Spleen (tissue), 11 donors: Measurements from ENCODE around the gene TET2. TPM values are rescaled to one million over a fixed set of nuclear protein-coding genes. Genes with fewer than 3 reads are reported as not detected.

ENCODE experiments used
- DNase-seq: peaks from one replicate; pipeline ENCODE4 v3.0.0-alpha.2; 2020
- H3K27ac ChIP-seq, 8 donors: fragments of 200-600 bp; sonication (generic) in 7 of 8; 1 replicate in 4 of 8; 2 replicates in 4 of 8; pipeline versions ENCODE4 v1.5.0 to v1.8.0; 2016 to 2021; ENCODE audit warnings: inconsistent platforms in 4 of 8, mild to moderate bottlenecking in 4 of 8, moderate library complexity in 1 of 8
- H3K27me3 ChIP-seq, 7 donors: fragments of 200-600 bp; sonication (generic) in 6 of 7; replicated peaks in 1 of 7; 1 replicate in 4 of 7; 2 replicates in 3 of 7; pipeline versions ENCODE4 v1.5.0 to v1.8.0; 2016 to 2021; ENCODE audit warnings: inconsistent platforms in 3 of 7, mild to moderate bottlenecking in 1 of 7
- H3K36me3 ChIP-seq, 6 donors: fragments of 200-600 bp; sonication (generic) in 5 of 6; 1 replicate in 4 of 6; 2 replicates in 2 of 6; pipeline versions ENCODE4 v1.5.0 to v1.8.0; 2016 to 2021; ENCODE audit warnings: inconsistent platforms in 2 of 6
- H3K4me1 ChIP-seq, 6 donors: fragments of 200-600 bp; sonication (generic) in 5 of 6; 1 replicate in 3 of 6; 2 replicates in 3 of 6; pipeline versions ENCODE4 v1.5.0 to v1.8.0; 2016 to 2021; ENCODE audit warnings: inconsistent platforms in 3 of 6
- H3K4me3 ChIP-seq, 8 donors: fragments of 200-600 bp; sonication (generic) in 7 of 8; 1 replicate in 4 of 8; 2 replicates in 4 of 8; pipeline versions ENCODE4 v1.5.0 to v1.8.0; 2016 to 2021; ENCODE audit warnings: inconsistent platforms in 4 of 8, mild to moderate bottlenecking in 4 of 8, moderate library complexity in 2 of 8
- H3K9me3 ChIP-seq, 8 donors: fragments of 200-600 bp; sonication (generic) in 7 of 8; 1 replicate in 4 of 8; 2 replicates in 4 of 8; pipeline versions ENCODE4 v1.5.0 to v1.8.0; 2016 to 2021; ENCODE audit warnings: inconsistent platforms in 4 of 8
- POLR2A ChIP-seq, 3 donors: fragments of 450-650 bp; IDR thresholded peaks; one replicate each; pipeline ENCODE4 v1.5.1; 2017; ENCODE audit warnings: antibody characterized with exemption in 3 of 3, mild to moderate bottlenecking in 1 of 3
- POLR2AphosphoS5 ChIP-seq, 3 donors: sonication (generic); formaldehyde crosslinking; IDR thresholded peaks; one replicate each; pipeline ENCODE4 v1.5.1; 2017; ENCODE audit warnings: antibody characterized with exemption in 3 of 3
- WGBS, 5 donors: extraction: QIAGEN DNeasy Blood & Tissue Kit in 3 of 5; methylation state at CpG; one replicate each; pipeline versions ENCODE4 v1.1.5 to v1.1.7; 2013 to 2018; 5-methylcytosine and 5-hydroxymethylcytosine counted together
- intact Hi-C: fragments of 100-400 bp; cut with DNase I; formaldehyde crosslinking; loops from one replicate; pipeline ENCODE4 v1.15.0; 2023; ENCODE audit warnings: low total_unique reads
- polyA plus RNA-seq, 3 donors: library from polyadenylated mRNA; stranded (reverse); fragments of 200-250 nt; gene quantifications; one replicate each; pipeline ENCODE4 v1.2.1, GENCODE V29; 2013
- total RNA-seq, 7 donors: library from RNA; depleted of rRNA in 3 of 7; stranded (reverse); fragments of >200 nt in 3 of 7; fragmentation: NEBNext Ultra II Directional in 4 of 7; extraction: Animal tissue kit (Norgen Biotek cat#: 25700) in 4 of 7; gene quantifications; one replicate each; pipeline versions ENCODE4 v1.1.0 to v1.2.1, GENCODE V29; 2016 to 2021
- TF ChIP-seq, protein P1 (sequence below), 11 experiments: fragments of 200-600 bp in 7 of 11; fragments of 450-650 bp in 4 of 11; sonication (generic) in 4 of 11; IDR thresholded peaks in 8 of 11; conservative IDR thresholded peaks in 3 of 11; 1 replicate in 7 of 11; 2 replicates in 4 of 11; pipeline versions ENCODE4 v1.4.0 to v1.8.0; 2016 to 2021; ENCODE audit warnings: antibody characterized with exemption in 11 of 11, inconsistent platforms in 4 of 11, mild to moderate bottlenecking in 1 of 11
- donor health status: healthy with polysubstance abuse.
- donor health status: DM: no; HTN: no; CAD: no; lungs with moderate emphysema.
- donor health status: DM: no; HTN: no; CAD: no.
- donor health status: Bipolar disorder and iron deficiency.
- donor health status: healthy.
- donor health status: DM: no; HTN: no; CAD: no.
- donor health status: DM: yes; HTN: yes; CAD: no.

TET2 gene
- total and polyA plus RNA-seq, 10 donors: 2.5 to 70.4 (median 45.0) TPM

GRCh38 chr4:105192910-105193309, 46.2 kb downstream of the TET2 start:
- Histone ChIP-seq H3K4me1 (peaks cover 10 to 88% (median 39%) of the 10 kb centered on the region in 6 donors), H3K4me3 (no peak overlapping the region), H3K27me3 (no peaks in the 10 kb centered on the region), H3K36me3 (peaks cover 0 to 18% (median 0%) of the 10 kb centered on the region in 6 donors), H3K27ac (peak overlapping the region in 1 of 8 donors; percentile 2), H3K9me3 (no peaks in the 10 kb centered on the region)
- no peak for DNase-seq
- 69 to 80% (median 72%) methylated on average over 1 of the region's 1 CpG for WGBS, 5 donors
- intact Hi-C loops: no loop called here
- TF ChIP-seq POLR2AphosphoS5 (IDR thresholded peaks at IDR 0.05) (no peak), POLR2A (IDR thresholded peaks at IDR 0.05) (no peak)

- intact Hi-C loops: no loop called here
- peaks cover 10 to 94% (median 41%) of the 10 kb centered on the region in 6 donors for H3K4me1 ChIP-seq
- peak overlapping the region in 2 of 8 donors; percentile 2 to 81 for H3K27ac ChIP-seq
- H3K4me3 ChIP-seq: no peak overlapping the region
- TF ChIP-seq, protein P1, sequence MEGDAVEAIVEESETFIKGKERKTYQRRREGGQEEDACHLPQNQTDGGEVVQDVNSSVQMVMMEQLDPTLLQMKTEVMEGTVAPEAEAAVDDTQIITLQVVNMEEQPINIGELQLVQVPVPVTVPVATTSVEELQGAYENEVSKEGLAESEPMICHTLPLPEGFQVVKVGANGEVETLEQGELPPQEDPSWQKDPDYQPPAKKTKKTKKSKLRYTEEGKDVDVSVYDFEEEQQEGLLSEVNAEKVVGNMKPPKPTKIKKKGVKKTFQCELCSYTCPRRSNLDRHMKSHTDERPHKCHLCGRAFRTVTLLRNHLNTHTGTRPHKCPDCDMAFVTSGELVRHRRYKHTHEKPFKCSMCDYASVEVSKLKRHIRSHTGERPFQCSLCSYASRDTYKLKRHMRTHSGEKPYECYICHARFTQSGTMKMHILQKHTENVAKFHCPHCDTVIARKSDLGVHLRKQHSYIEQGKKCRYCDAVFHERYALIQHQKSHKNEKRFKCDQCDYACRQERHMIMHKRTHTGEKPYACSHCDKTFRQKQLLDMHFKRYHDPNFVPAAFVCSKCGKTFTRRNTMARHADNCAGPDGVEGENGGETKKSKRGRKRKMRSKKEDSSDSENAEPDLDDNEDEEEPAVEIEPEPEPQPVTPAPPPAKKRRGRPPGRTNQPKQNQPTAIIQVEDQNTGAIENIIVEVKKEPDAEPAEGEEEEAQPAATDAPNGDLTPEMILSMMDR (IDR thresholded peaks at IDR 0.05 in 8 of 11, conservative IDR thresholded peaks at IDR 0.05 in 3 of 11): no peak
- TF ChIP-seq POLR2AphosphoS5 (IDR thresholded peaks at IDR 0.05) (no peak), POLR2A (IDR thresholded peaks at IDR 0.05) (no peak)
- WGBS, 5 donors: 73 to 87% (median 78%) methylated on average over 3 of the region's 3 CpGs
- no peaks in the 10 kb centered on the region for H3K27me3 ChIP-seq
- peaks cover 0 to 18% (median 0%) of the 10 kb centered on the region in 6 donors for H3K36me3 ChIP-seq
- H3K9me3 ChIP-seq: no peaks in the 10 kb centered on the region
- no peak for DNase-seq
Observed at GRCh38 chr4:105193536-105193935, 46.9 kb downstream of the TET2 start.

DNA sequence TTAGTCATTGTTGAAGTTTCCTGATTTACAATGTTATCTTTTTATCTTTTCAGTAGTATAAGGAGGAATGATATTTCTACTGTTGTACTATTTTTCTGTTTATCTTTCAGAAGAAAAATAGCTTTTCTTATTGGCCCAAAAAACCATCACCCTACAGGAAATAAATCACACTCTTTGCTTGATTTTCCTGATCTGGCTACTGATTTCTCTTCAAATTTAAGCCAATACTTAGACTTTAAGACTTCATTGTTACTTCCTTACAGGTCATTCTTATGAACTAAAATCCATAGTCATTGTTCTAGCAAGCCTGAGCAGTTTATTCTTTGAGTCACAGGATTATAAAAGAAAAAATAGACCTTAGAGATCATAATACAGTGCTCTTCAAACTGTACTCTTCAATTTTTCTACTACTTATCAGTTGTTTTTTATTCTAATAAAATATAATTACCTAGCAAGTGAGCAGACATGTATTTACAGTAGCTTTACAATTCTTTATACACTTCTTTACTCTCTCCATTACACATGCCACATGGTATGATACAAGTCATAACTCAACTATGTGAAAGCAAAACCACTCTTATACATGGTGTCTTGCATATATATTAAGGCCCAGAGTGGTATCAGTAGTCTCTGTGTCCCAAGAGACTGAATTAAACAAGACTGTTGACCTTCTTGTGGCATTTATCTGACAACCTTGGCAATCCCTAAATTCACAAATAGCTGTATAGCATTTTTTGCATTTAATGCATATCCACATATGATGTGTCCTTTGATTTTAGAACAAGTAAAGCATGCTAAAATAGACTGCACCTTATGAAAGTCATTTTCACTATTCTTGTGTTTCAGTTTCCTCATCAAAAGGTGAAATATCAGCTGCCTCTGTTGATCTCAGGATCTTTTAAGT, 47.9 kb downstream of the TET2 start:
- peak overlapping the region in 2 of 8 donors; percentile 81 to 84 for H3K27ac ChIP-seq
- intact Hi-C loops: no loop called here
- DNase-seq: no peak
- H3K27me3 ChIP-seq: no peaks in the 10 kb centered on the region
- peaks cover 10 to 94% (median 42%) of the 10 kb centered on the region in 6 donors for H3K4me1 ChIP-seq
- peaks cover 0 to 18% (median 0%) of the 10 kb centered on the region in 6 donors for H3K36me3 ChIP-seq
- TF ChIP-seq POLR2AphosphoS5 (IDR thresholded peaks at IDR 0.05): no peak
- TF ChIP-seq POLR2A (IDR thresholded peaks at IDR 0.05): no peak
- TF ChIP-seq, protein P1 (IDR thresholded peaks at IDR 0.05 in 8 of 11, conservative IDR thresholded peaks at IDR 0.05 in 3 of 11): no peak
- H3K4me3 ChIP-seq: no peak overlapping the region
- H3K9me3 ChIP-seq: no peaks in the 10 kb centered on the region

- DNase-seq: no peak
- H3K4me1 ChIP-seq: peaks cover 3 to 81% (median 34%) of the 10 kb centered on the region in 6 donors
- no peak for TF ChIP-seq POLR2A (IDR thresholded peaks at IDR 0.05)
- TF ChIP-seq, protein P1 (IDR thresholded peaks at IDR 0.05 in 8 of 11, conservative IDR thresholded peaks at IDR 0.05 in 3 of 11): peak in 3 of 11 experiments; percentile 16 to 39 (median 36)
- no peaks in the 10 kb centered on the region for H3K27me3 ChIP-seq
- peak overlapping the region in 7 of 8 donors; percentile 18 to 84 (median 58) for H3K27ac ChIP-seq
- H3K36me3 ChIP-seq: peaks cover 0 to 13% (median 0%) of the 10 kb centered on the region in 6 donors
- 31 to 39% (median 36%) methylated on average over 5 of the region's 5 CpGs for WGBS, 5 donors
- intact Hi-C loops: no loop called here
- H3K9me3 ChIP-seq: no peaks in the 10 kb centered on the region
- H3K4me3 ChIP-seq: peak overlapping the region in 1 of 8 donors; percentile 27
Observed at GRCh38 chr4:105196523-105197145, 50.0 kb downstream of the TET2 start.
